NCI-H1694 treated with DMSO at 0.1 percent for 48 hours (cell line): Measurements from ENCODE around the gene NUTF2.

Source experiments
- DNase-seq: peaks from one replicate; lab custom pipeline; 2025; lab: John Stamatoyannopoulos, UW

The NUTF2 gene

DNA sequence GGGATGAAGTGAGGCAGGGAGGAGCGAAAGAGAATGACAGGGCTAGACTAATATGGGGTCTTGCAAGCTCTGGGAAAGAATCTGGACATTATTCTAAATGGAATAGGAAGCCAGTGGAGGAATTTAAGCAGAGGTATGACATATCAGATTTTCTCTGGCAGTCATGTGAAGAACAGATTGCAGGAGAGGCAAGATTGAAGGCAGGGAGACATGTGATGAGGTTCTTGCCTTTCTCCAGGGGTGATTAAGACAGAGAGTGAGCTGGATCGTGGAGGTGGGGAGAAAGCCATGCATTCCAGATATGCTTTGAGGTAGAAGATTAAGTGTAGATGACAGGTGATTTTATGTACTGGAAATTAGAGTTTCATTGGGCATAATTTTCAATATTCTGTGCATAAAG lies 8.9 kb upstream of the NUTF2 start:
- no peak for DNase-seq

DNA sequence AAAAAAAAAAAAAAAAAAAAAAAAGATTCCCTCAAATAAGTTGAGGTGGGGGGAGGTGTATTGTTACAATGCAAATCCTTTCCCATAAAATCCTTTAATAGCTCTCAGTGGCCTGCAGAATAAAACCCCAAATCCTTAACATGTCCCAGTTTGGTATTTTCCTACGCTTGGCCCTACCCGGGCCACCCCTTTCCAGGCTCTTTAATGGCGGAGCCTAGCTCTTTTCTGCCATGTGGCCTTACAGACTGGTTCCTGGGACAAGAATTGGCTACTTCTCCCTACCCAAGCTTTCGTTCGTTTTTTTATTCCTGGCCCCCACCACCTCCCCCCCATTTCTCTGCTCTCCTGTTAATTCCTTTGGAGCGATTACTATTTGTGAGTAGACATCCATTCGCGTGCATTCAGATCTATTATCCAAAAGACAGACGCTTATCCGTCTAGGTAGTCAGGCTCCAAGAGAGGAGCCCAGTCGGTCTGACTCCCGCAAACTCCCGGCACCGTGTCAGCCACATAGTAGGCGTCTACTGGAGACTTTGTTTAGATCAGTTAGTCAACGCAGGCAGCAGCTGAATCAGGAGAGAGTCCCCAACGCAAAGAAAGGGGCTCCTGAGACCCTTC lies 5.4 kb upstream of the NUTF2 start:
- no peak for DNase-seq

DNA sequence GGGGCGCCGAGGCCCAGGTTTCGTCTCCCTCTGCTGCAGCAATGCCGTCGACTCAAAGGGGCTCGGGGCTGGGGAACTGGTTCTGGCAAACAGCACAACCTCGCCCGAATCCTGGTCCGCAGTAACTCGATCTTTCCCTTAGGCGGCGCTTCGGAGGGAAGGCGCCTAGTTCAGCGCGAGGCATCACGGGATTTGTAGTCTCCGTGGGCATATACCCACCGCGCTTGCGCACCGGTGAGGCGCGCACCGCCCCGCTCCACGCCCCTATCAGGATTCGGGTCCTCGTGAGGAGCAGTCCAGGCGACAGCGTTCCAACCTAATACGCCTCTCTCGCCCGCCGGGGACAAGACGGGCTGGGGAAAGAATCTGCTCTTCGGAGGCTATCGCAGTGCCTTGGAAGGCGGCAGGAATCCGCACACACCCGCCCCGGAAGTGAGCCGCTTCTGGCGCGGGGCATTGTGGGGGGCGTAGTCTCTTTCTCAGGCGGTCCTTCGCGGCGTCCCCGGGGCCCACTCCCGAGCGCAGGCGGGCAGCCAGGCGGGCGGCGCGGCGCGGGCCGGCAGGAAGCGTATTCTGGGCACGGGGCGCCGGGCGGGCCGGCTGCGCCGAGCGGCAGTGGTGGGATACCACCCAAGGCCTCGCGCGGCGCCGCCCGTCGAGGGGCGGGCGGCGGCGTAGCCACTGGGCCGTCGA lies 4.8 kb upstream of the NUTF2 start, which contains the start of gene THAP11:
Gene THAP11, plus strand, starts transcription at position 505 of the 693 bp plus-strand sequence. CDS start 235 bp downstream, outside the sequence.
- DNase-seq = peak; percentile 89

DNA sequence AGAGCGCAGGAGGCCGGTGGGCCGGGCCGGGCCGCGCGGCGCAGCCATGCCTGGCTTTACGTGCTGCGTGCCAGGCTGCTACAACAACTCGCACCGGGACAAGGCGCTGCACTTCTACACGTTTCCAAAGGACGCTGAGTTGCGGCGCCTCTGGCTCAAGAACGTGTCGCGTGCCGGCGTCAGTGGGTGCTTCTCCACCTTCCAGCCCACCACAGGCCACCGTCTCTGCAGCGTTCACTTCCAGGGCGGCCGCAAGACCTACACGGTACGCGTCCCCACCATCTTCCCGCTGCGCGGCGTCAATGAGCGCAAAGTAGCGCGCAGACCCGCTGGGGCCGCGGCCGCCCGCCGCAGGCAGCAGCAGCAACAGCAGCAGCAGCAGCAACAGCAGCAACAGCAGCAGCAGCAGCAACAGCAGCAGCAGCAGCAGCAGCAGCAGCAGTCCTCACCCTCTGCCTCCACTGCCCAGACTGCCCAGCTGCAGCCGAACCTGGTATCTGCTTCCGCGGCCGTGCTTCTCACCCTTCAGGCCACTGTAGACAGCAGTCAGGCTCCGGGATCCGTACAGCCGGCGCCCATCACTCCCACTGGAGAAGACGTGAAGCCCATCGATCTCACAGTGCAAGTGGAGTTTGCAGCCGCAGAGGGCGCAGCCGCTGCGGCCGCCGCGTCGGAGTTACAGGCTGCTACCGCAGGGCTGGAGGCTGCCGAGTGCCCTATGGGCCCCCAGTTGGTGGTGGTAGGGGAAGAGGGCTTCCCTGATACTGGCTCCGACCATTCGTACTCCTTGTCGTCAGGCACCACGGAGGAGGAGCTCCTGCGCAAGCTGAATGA lies 4.0 kb upstream of the NUTF2 start:
- peak; percentile 6 for DNase-seq

DNA sequence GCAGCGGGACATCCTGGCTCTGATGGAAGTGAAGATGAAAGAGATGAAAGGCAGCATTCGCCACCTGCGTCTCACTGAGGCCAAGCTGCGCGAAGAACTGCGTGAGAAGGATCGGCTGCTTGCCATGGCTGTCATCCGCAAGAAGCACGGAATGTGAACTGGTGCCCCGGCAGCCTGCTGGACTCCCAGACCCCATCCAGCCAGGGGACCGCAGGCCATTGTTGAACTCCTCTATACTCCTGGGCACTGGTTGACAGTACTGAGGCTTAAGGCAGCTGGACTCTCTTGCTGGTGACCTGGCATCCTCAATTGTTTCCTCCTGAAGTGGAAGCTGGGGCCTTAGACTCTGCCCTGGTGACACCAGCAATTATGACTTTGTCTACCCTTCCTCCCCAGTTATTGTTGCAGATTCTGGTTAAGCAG lies 3.4 kb upstream of the NUTF2 start:
- DNase-seq = no peak

- DNase-seq = no peak
These were observed 2.2 kb upstream of the NUTF2 start for GRCh38 chr16:67844497-67844896.

DNA sequence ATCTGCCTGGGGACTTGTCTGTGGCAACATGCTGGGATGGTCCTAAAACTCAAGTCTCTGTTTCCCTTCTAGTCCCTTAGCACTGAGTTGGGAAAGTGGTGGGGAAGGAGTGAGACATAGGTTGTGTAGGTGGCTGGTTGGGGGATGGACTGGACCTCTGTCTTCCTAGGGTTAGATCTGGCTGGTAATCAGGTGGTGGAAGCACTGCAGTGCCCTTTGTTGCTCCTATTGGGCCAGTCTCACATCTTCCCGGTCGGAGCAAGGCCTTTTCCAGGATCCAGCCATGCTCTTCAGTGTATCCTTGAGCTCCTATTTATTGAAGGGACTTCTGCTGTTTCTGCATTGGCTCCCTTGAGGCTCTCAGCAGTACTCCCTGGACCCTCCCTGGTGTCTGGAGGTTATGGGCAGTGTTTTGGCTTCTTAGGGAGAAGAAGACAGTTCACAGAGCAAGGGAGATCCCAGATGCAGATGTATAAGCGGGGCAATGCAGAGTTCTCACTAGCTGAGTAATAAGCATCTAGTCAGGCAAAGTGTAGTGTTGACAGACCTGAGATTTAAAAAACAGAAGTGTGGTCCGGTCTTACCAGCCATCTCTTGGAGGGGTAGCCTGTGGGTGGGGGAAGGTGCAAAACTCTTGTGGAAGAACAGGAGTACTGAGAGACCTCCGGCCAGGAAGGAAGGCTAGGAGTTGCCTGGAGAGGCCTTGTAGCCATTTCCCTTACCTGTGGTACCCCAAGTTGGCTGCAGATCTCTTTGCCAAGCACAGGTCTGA lies 1.3 kb upstream of the NUTF2 start:
- no peak for DNase-seq

GRCh38 chr16:67846063-67846319 lies 742 bp upstream of the NUTF2 start:
- DNase-seq = no peak

DNA sequence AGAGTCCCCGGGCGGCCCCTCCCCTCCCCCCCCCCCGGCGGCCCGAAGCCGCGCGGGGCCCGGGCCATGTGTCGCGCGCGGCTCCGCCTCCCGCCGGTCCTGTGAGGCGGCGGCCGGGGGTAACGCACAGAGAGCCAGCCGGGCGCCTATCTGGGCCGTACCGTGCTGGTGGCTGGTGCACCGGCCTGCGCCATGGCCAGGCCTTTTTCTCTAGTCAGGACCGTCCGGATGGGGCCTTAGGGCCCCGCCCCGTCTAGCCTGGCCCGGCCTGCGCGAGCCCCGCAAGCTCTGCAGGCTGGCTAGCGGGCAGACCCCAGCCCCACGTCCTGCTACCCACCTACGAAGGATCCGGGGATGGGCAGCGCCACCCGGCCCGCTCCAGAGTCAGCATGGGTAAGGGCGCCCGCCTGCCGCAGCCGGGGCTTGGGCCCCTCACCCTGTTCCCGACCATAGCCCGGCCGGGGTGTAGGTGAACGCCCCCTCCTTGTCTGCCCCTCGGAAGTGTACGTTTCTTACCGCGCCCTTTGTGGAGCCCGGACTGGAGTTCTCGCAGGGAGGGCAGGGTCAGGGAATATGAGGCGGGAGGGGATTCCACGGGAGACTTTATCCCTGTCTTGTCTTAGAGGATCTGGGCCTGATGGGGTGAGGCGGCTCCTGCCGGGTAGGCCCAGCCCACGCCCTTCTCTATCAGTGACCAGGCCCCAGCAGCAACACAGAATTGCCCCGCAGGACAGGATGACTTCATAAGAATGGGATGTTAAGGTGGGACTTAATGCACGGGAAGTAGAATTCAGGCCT lies 530 bp downstream of the NUTF2 start, which contains the start of gene CENPT:
Gene CENPT, minus strand, starts transcription at position 630 of the 798 bp plus-strand sequence. CDS start 13,834 bp downstream, outside the sequence.
- peak; percentile 31 for DNase-seq

DNA sequence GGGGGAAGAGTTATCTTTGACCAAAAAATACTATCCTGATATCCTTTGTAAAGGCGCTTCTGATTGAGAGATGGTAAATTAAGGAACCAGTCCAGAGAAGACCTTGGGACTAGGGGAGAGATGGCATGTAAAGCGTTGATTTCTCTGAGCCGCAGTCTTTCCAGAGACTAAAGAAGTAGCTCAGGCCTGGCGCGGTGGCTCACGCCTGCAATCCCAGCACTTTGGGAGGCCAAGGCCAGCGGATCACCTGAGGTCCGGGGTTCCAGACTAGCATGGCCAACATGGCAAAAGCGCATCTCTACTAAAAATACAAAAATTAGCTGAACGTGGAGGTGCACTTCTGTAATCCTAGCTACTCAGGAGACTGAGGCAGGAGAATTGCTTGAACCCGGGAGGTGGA lies 1.4 kb downstream of the NUTF2 start:
- DNase-seq = no peak

DNA sequence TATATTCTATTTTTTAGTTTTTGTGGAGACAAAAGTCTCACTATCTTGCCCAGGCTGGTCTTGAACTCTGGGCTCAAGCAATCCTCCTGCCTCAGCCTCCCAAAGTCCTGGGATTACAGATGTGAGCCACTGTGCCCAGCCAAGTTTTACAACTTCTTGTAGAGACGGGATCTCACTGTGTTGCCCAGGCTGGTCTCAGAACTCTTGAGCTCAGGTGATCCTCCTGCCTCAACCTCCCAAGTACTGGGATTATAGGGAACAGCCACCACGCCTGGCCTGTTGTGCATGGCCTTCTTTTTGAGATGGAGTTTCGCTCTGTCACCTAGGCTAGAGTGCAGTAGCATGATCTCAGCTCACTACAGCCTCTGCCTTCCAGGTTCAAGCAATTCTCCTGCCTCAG lies 6.9 kb downstream of the NUTF2 start:
- DNase-seq = no peak

DNA sequence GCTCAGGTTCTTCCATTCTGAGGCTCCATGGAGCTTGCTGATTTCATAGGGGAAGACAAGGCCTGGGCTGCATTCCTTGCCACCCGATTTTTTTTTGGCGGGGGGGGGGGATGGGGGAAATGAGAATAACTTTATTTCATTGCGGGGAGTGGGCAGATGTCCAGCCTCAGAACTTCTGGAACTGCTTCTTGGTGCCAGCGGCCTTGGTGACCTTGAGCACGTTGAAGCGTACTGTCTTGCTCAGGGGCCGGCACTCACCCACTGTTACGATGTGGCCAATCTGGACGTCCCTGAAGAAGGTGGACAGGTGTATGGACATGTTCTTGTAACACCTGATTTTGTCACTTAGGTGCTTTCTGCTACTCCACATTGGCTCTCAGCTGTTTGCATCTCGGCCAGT lies 9.1 kb downstream of the NUTF2 start:
- no peak for DNase-seq

DNA sequence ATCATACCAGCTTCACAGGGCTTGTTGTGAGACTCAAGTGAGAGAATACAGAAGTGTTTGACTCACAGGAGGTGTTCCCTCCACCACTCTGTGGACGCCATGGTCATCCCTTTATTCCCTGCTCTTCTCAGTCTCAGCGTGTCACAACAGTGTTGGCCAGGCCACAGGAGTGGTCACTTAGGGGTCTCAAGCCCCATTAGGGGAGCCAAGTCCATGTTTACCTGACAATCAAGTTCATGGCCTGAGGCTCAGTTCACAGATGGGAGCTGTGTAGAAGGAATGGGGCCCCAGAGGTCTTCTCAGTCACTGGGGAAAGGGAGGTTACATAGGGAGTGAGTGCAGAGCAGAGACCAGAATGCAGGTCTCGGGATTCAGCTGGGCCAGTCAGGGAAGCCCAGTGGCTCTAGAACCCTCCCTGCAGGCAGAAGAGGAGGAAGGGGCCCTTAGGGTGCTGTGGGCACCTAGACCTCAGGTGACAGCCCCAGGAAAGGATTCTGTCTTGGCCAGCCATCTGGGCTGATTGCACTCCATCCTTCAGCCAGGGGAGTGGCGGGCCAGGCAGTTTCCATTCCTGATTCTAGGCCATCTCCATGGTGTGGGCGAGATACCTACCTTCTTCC lies 10.3 kb downstream of the NUTF2 start:
- no peak for DNase-seq

GRCh38 chr16:67857547-67858233 lies 11.0 kb downstream of the NUTF2 start:
- no peak for DNase-seq

- no peak for DNase-seq
These were observed 11.8 kb downstream of the NUTF2 start for GRCh38 chr16:67858500-67858899.

- DNase-seq = no peak
These were observed 14.1 kb downstream of the NUTF2 start for GRCh38 chr16:67860589-67861398.

DNA sequence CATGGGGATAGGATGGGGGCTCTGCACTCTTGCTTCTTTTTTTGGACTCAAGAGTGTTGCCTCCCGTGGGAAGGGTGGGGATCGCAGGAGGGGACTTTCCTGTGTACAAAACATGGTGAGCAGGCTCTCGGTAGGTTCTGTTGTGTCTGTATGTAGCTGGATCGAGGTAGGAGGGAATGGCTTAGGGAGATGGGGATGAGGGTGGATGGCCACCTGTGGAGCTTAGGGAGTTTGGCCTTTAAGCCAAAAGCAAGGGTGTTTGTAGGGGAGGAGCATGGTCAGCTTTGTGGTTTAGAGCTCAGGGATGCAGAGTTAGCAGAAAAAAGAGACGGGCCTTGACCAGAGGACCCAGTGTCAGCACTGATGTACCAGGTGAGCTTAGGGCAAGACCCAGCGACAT lies 15.1 kb downstream of the NUTF2 start:
- no peak for DNase-seq

DNA sequence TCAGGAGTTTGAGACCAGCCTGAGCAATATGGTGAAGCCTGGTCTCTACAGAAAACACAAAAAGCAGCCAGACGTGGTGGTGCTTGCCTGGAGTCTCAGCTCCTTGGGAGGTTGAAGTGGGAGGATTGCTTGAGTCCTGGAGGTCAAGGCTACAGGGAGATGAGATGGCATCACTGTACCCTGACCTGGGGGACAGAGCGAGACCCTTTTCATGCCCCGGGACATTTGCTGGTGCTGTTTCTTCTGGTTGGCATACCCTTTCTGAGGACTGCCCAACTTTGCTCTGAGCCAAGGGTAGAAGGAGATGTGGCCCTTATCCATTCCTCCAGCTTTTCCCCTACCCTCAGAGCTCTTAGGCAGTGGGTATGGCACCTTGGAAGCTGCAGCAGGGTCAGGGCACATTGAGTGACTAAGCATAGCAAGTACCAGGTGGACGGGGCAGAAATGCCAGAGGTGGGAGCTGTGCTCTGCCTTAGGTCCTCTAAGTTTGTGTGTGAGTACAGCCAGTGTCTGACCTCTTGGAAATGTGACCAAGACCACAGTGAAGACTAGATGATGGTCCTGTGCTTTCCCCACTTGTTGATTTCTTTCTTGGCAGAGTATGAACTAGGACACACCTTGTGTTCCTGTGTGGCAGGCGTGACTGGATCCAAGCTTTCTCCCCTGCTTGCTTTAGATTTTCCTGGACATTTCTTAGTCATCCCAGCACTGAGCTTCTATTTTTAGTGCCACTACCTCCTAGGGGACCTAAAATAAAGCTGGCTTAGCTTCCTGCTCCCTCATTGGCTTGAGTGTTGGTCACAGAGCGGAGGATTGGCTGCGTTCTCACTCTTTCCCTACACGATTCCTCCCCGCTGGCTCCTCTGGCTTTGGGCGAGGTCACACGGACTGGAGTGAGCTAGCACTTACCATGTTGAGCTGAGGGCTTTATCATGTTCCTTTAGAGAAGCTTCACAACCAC lies 16.2 kb downstream of the NUTF2 start:
- no peak for DNase-seq
